Esophagus squamous epithelium (tissue), 5 donors: ENCODE measurements around the gene R3HDM4. TPM values are rescaled to one million over a fixed set of nuclear protein-coding genes. Genes with fewer than 3 reads are reported as not detected.

Experiments used
- DNase-seq: peaks from one replicate; lab custom pipeline; 2025; lab: John Stamatoyannopoulos, UW
- H3K27ac ChIP-seq, 4 donors: fragments of 200-600 bp; sonication (generic); one replicate each; pipeline ENCODE4 v1.5.1; 2016 to 2019; ENCODE audit warnings: mild to moderate bottlenecking in 1 of 4
- H3K27me3 ChIP-seq, 4 donors: fragments of 200-600 bp; sonication (generic); 1 replicate in 3 of 4; 2 replicates in 1 of 4; pipeline versions ENCODE4 v1.5.1 to v1.6.0; 2017 to 2021; ENCODE audit warnings: antibody characterized with exemption in 1 of 4
- H3K36me3 ChIP-seq, 3 donors: fragments of 200-600 bp; sonication (generic); one replicate each; pipeline ENCODE4 v1.5.1; 2016 to 2019
- H3K4me1 ChIP-seq, 3 donors: fragments of 200-600 bp; sonication (generic); one replicate each; pipeline ENCODE4 v1.5.1; 2017 to 2019
- H3K4me3 ChIP-seq, 4 donors: fragments of 200-600 bp; sonication (generic); 1 replicate in 3 of 4; 2 replicates in 1 of 4; pipeline ENCODE4 v1.5.1; 2016 to 2019; ENCODE audit warnings: mild to moderate bottlenecking in 2 of 4, moderate library complexity in 1 of 4
- H3K9me3 ChIP-seq, 3 donors: fragments of 200-600 bp; sonication (generic); one replicate each; pipeline ENCODE4 v1.5.1; 2016 to 2019
- CTCF ChIP-seq, 6 experiments: fragments of 450-650 bp in 4 of 6; fragments of 200-600 bp in 2 of 6; sonication (generic) in 2 of 6; IDR thresholded peaks; one replicate each; pipeline ENCODE4 v1.5.1; 2016 to 2019; ENCODE audit warnings: antibody characterized with exemption in 6 of 6, mild to moderate bottlenecking in 4 of 6, moderate library complexity in 4 of 6
- POLR2A ChIP-seq, 4 donors: fragments of 450-650 bp; IDR thresholded peaks; one replicate each; pipeline ENCODE4 v1.6.1; 2017; ENCODE audit warnings: antibody characterized with exemption in 4 of 4, mild to moderate bottlenecking in 4 of 4, moderate library complexity in 3 of 4
- WGBS, 2 donors: methylation state at CpG; one replicate each; pipeline ENCODE4 v1.1.5; 2018; 5-methylcytosine and 5-hydroxymethylcytosine counted together
- intact Hi-C: fragments of 100-400 bp; cut with DNase I; formaldehyde crosslinking; loops from one replicate; pipeline ENCODE4 v1.15.0; 2022
- total RNA-seq, 4 donors: library from RNA; depleted of rRNA; stranded (reverse); fragments of >200 nt; gene quantifications; one replicate each; pipeline ENCODE4 v1.1.0, GENCODE V29; 2016
- donor health status: DM: yes; HTN: yes; CAD: no.

R3HDM4 gene
- total RNA-seq, 4 donors from 2014 or later = 42.9 to 83.7 (median 62.4) TPM

- intact Hi-C loops = no loop called here
- H3K9me3 ChIP-seq = no peaks in the 10 kb centered on the region
- peaks cover 16 to 75% (median 31%) of the 10 kb centered on the region in 3 donors for H3K36me3 ChIP-seq
- peaks cover 25 to 60% (median 27%) of the 10 kb centered on the region in 3 donors for H3K4me1 ChIP-seq
- peak overlapping the region; percentile 49 to 77 (median 71) for H3K27ac ChIP-seq
- 68% methylated on average over 12 of the region's 33 CpGs; no CpG with 5 or more reads in 1 of the 2 donors for WGBS, 2 donors
- no peak for DNase-seq
- no peaks in the 10 kb centered on the region for H3K27me3 ChIP-seq
- H3K4me3 ChIP-seq = no peak overlapping the region
- TF ChIP-seq CTCF (IDR thresholded peaks at IDR 0.05) = no peak
- no peak for TF ChIP-seq POLR2A (IDR thresholded peaks at IDR 0.05)
These were observed 41.4 kb downstream of the R3HDM4 start for GRCh38 chr19:871446-872265.

GRCh38 chr19:870963-871401 lies 42.0 kb downstream of the R3HDM4 start:
- intact Hi-C loops = no loop called here
- peaks cover 16 to 68% (median 31%) of the 10 kb centered on the region in 3 donors for H3K36me3 ChIP-seq
- H3K27ac ChIP-seq = peak overlapping the region in 2 of 4 donors; percentile 25 to 61
- no peak for TF ChIP-seq CTCF (IDR thresholded peaks at IDR 0.05)
- TF ChIP-seq POLR2A (IDR thresholded peaks at IDR 0.05) = no peak
- 94% methylated on average over 3 of the region's 28 CpGs; no CpG with 5 or more reads in 1 of the 2 donors for whole genome bisulfite sequencing, 2 donors
- H3K9me3 ChIP-seq = no peaks in the 10 kb centered on the region
- H3K27me3 ChIP-seq = no peaks in the 10 kb centered on the region
- H3K4me3 ChIP-seq = no peak overlapping the region
- no peak for DNase-seq
- H3K4me1 ChIP-seq = peaks cover 25 to 60% (median 27%) of the 10 kb centered on the region in 3 donors

GRCh38 chr19:870314-870713 lies 42.7 kb downstream of the R3HDM4 start:
- peak overlapping the region; percentile 57 to 89 (median 82) for H3K27ac ChIP-seq
- no peaks in the 10 kb centered on the region for H3K27me3 ChIP-seq
- H3K9me3 ChIP-seq = no peaks in the 10 kb centered on the region
- H3K4me1 ChIP-seq = peaks cover 25 to 60% (median 27%) of the 10 kb centered on the region in 3 donors
- no peak overlapping the region for H3K4me3 ChIP-seq
- no peak for TF ChIP-seq CTCF (IDR thresholded peaks at IDR 0.05)
- TF ChIP-seq POLR2A (IDR thresholded peaks at IDR 0.05) = no peak
- 72 to 92% methylated on average over 6 to 8 of the region's 8 CpGs for WGBS, 2 donors
- intact Hi-C loops = no loop called here
- DNase-seq = no peak
- peaks cover 14 to 62% (median 25%) of the 10 kb centered on the region in 3 donors for H3K36me3 ChIP-seq

GRCh38 chr19:869245-870177 lies 43.5 kb downstream of the R3HDM4 start:
- TF ChIP-seq POLR2A (IDR thresholded peaks at IDR 0.05) = no peak
- no peak for TF ChIP-seq CTCF (IDR thresholded peaks at IDR 0.05)
- no peak for DNase-seq
- intact Hi-C loops = no loop called here
- Histone ChIP-seq H3K9me3 (no peaks in the 10 kb centered on the region), H3K27ac (peak overlapping the region; percentile 57 to 89 (median 82)), H3K27me3 (no peaks in the 10 kb centered on the region), H3K36me3 (peaks cover 12 to 54% (median 23%) of the 10 kb centered on the region in 3 donors), H3K4me3 (no peak overlapping the region), H3K4me1 (peaks cover 25 to 55% (median 27%) of the 10 kb centered on the region in 3 donors)
- WGBS, 2 donors = 24 to 59% methylated on average over 12 to 13 of the region's 29 CpGs
